Measurements from ENCODE around the gene GALNT3. TPM values are rescaled to one million over a fixed set of nuclear protein-coding genes. Genes with fewer than 3 reads are reported as not detected.
A peak's percentile ranks its signal among the peaks of the same experiment; 100 is the strongest.

The GALNT3 gene
- total RNA-seq, 1 experiment from 2014 or later: 17.2 TPM

DNA sequence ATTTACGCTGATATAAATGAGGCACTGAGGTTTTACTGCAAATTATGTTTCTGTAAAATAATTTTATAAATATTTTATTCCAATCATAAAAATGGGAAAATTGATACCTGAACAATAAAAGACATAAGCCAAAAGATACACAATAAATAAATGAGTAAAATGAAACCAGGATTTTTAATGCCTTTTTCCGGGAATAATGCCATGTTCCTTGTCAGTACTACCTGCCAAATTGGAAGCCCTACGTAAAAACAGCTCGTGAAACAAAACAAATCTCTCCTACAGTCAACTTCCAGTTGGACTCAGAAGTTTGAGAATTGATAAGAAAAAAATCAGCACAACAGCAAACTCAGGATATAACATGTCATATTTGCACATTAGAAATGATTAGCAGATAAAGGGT is 18.0 kb downstream of the GALNT3 start:
- no peak for DNase-seq
- TF ChIP-seq, protein P1, sequence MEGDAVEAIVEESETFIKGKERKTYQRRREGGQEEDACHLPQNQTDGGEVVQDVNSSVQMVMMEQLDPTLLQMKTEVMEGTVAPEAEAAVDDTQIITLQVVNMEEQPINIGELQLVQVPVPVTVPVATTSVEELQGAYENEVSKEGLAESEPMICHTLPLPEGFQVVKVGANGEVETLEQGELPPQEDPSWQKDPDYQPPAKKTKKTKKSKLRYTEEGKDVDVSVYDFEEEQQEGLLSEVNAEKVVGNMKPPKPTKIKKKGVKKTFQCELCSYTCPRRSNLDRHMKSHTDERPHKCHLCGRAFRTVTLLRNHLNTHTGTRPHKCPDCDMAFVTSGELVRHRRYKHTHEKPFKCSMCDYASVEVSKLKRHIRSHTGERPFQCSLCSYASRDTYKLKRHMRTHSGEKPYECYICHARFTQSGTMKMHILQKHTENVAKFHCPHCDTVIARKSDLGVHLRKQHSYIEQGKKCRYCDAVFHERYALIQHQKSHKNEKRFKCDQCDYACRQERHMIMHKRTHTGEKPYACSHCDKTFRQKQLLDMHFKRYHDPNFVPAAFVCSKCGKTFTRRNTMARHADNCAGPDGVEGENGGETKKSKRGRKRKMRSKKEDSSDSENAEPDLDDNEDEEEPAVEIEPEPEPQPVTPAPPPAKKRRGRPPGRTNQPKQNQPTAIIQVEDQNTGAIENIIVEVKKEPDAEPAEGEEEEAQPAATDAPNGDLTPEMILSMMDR (IDR thresholded peaks at IDR 0.05; ENCODE audit: insufficient read depth in 1 of 2, low read depth in 1 of 2, low read length in 1 of 2, severe bottlenecking in 1 of 2, unreplicated experiment in 1 of 2): no peak
- Histone ChIP-seq H3K27me3 (replicated peaks; ENCODE audit: control insufficient read depth, insufficient read depth, low read length) (no peaks in the 10 kb centered on the region), H3K9me3 (no peaks in the 10 kb centered on the region), H3K4me1 (peaks cover 6% of the 10 kb centered on the region; the same call in 1 of the 2 replicates), H3K36me3 (ENCODE audit: control insufficient read depth, insufficient read depth, low read length) (no peaks in the 10 kb centered on the region), H3K4me3 (ENCODE audit: low read depth, low read length) (no peak overlapping the region)
- no peak overlapping the region for H3K27ac Mint-ChIP-seq (ENCODE audit: unreplicated experiment)
- BruUV-seq (replicated peaks): no TSS peak
- ChIA-PET POLR2A (no interaction called here), CTCF (no interaction called here)
- H3K4me1 Mint-ChIP-seq (ENCODE audit: low read depth, unreplicated experiment): peaks cover 7% of the 10 kb centered on the region
- no peaks in the 10 kb centered on the region for H3K9me3 Mint-ChIP-seq (ENCODE audit: unreplicated experiment)
- intact Hi-C loops (cut with micrococcal nuclease; ENCODE audit: unreplicated experiment): loop anchor here (5.0 kb wide), 1 partner anchor 74 kb away; no protein-coding TSS in a partner anchor
- no peak overlapping the region for H3K4me3 Mint-ChIP-seq (ENCODE audit: unreplicated experiment)
- H3K27me3 Mint-ChIP-seq (ENCODE audit: insufficient read depth, unreplicated experiment): no peaks in the 10 kb centered on the region
- H3K36me3 Mint-ChIP-seq (ENCODE audit: insufficient read depth, unreplicated experiment): peaks cover 14% of the 10 kb centered on the region

DNA sequence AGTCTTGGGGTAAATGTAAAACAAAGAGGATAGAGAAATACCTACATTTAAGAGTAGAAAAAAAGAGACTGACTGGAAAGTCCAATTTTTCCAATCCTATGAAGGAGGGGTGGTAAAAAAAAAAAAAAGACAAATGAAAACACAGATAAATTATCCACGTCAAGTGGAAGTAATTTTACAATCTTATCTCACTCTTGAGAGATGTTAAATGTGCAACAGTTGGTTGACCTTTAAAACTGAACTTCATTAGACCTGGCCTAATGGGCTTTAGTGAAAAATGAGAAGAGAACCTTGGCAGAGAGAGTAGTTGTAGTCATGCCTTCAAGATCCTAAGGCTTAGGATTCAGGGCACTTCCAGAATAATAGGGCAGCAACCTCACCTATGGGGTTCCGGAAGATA is 20.4 kb downstream of the GALNT3 start:
- H3K4me3 ChIP-seq (ENCODE audit: low read depth, low read length): no peak overlapping the region
- no peaks in the 10 kb centered on the region for H3K27me3 Mint-ChIP-seq (ENCODE audit: insufficient read depth, unreplicated experiment)
- H3K4me1 ChIP-seq: peaks cover 6% of the 10 kb centered on the region; the same call in 1 of the 2 replicates
- H3K36me3 Mint-ChIP-seq (ENCODE audit: insufficient read depth, unreplicated experiment): peaks cover 14% of the 10 kb centered on the region
- no peaks in the 10 kb centered on the region for H3K36me3 ChIP-seq (ENCODE audit: control insufficient read depth, insufficient read depth, low read length)
- no peaks in the 10 kb centered on the region for H3K9me3 ChIP-seq
- intact Hi-C loops (cut with micrococcal nuclease; ENCODE audit: unreplicated experiment): no loop called here
- TF ChIP-seq, protein P1 (IDR thresholded peaks at IDR 0.05; ENCODE audit: insufficient read depth in 1 of 2, low read depth in 1 of 2, low read length in 1 of 2, severe bottlenecking in 1 of 2, unreplicated experiment in 1 of 2): no peak
- ChIA-PET POLR2A (no interaction called here), CTCF (no interaction called here)
- H3K4me3 Mint-ChIP-seq (ENCODE audit: unreplicated experiment): no peak overlapping the region
- peaks cover 7% of the 10 kb centered on the region for H3K4me1 Mint-ChIP-seq (ENCODE audit: low read depth, unreplicated experiment)
- no peak overlapping the region for H3K27ac Mint-ChIP-seq (ENCODE audit: unreplicated experiment)
- H3K9me3 Mint-ChIP-seq (ENCODE audit: unreplicated experiment): no peaks in the 10 kb centered on the region
- DNase-seq: no peak
- no TSS peak for BruUV-seq (replicated peaks)
- no peaks in the 10 kb centered on the region for H3K27me3 ChIP-seq (replicated peaks; ENCODE audit: control insufficient read depth, insufficient read depth, low read length)

DNA sequence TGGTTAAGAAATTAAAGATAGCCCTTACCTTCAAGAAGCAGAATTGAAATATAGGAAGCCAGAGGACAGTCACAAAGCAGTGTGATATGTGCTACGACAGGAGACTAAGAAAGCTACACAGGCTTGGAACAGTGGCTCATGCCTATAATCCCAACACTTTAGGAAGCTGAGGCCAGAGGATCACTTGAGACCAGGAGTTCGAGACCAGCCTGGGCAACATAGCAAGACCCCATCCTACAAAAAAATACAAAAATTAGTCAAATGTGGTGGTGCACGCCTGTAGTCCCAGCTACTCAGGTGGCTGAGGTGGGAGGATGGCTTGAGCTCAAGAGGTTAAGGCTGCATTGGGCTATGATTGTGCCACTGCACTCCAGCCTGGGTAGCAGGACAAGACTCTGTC is 21.9 kb downstream of the GALNT3 start:
- DNase-seq: no peak
- Histone ChIP-seq H3K4me3 (ENCODE audit: low read depth, low read length) (no peak overlapping the region), H3K9me3 (no peaks in the 10 kb centered on the region), H3K4me1 (no peaks in the 10 kb centered on the region), H3K36me3 (ENCODE audit: control insufficient read depth, insufficient read depth, low read length) (no peaks in the 10 kb centered on the region), H3K27me3 (replicated peaks; ENCODE audit: control insufficient read depth, insufficient read depth, low read length) (no peaks in the 10 kb centered on the region)
- H3K36me3 Mint-ChIP-seq (ENCODE audit: insufficient read depth, unreplicated experiment): peaks cover 14% of the 10 kb centered on the region
- H3K27me3 Mint-ChIP-seq (ENCODE audit: insufficient read depth, unreplicated experiment): no peaks in the 10 kb centered on the region
- no peaks in the 10 kb centered on the region for H3K4me1 Mint-ChIP-seq (ENCODE audit: low read depth, unreplicated experiment)
- BruUV-seq (replicated peaks): no TSS peak
- ChIA-PET POLR2A (no interaction called here), CTCF (no interaction called here)
- H3K9me3 Mint-ChIP-seq (ENCODE audit: unreplicated experiment): no peaks in the 10 kb centered on the region
- TF ChIP-seq, protein P1 (IDR thresholded peaks at IDR 0.05; ENCODE audit: insufficient read depth in 1 of 2, low read depth in 1 of 2, low read length in 1 of 2, severe bottlenecking in 1 of 2, unreplicated experiment in 1 of 2): no peak
- no peak overlapping the region for H3K4me3 Mint-ChIP-seq (ENCODE audit: unreplicated experiment)
- intact Hi-C loops (cut with micrococcal nuclease; ENCODE audit: unreplicated experiment): no loop called here
- peak overlapping the region; percentile 35 for H3K27ac Mint-ChIP-seq (ENCODE audit: unreplicated experiment)
